ENCODE data around the gene PALM2AKAP2. TPM values are rescaled to one million over a fixed set of nuclear protein-coding genes. Genes with fewer than 3 reads are reported as not detected.

PALM2AKAP2 gene
- total and polyA plus RNA-seq, 2 donors (not counting 3 experiments of a cell fraction or from before 2014, with no cell fraction given), result 0.01 TPM; not detected in 1

- Histone ChIP-seq H3K9ac (replicated peaks; ENCODE audit: extremely low read depth, insufficient read depth, low read length) (no peak overlapping the region), H4K20me1 (replicated peaks; ENCODE audit: control insufficient read depth, extremely low read depth, insufficient read depth, low read length) (no peaks in the 10 kb centered on the region), H3K4me2 (ENCODE audit: insufficient read depth, low read length) (no peak overlapping the region), H3K27me3 (ENCODE audit: control insufficient read depth in 2 of 2, insufficient read depth in 2 of 2, low read length in 2 of 2) (peaks cover 2 to 7% of the 10 kb centered on the region in 2 experiments), H3K9me1 (replicated peaks; ENCODE audit: control insufficient read depth, extremely low read depth, insufficient read depth, low read length) (no peaks in the 10 kb centered on the region), H2AFZ (ENCODE audit: low read depth, low read length) (no peak overlapping the region), H3K4me3 (replicated peaks in 1 of 3; ENCODE audit: insufficient read depth in 1 of 3, low read depth in 1 of 3, low read length in 3 of 3) (no peak overlapping the region), H3K9me3 (replicated peaks; ENCODE audit: control insufficient read depth, insufficient read depth, low read length) (no peaks in the 10 kb centered on the region), H3K79me2 (ENCODE audit: control insufficient read depth, insufficient read depth, low read length) (no peaks in the 10 kb centered on the region), H3K27ac (ENCODE audit: insufficient read depth, low read depth, low read length) (no peak overlapping the region), H3K36me3 (ENCODE audit: control insufficient read depth in 2 of 2, extremely low read depth in 1 of 2, insufficient read depth in 2 of 2, low read length in 2 of 2) (no peaks in the 10 kb centered on the region), H3K4me1 (ENCODE audit: control insufficient read depth, extremely low read depth, insufficient read depth, low read length) (no peaks in the 10 kb centered on the region)
- ChIA-PET POLR2A (no interaction called here), CTCF (no interaction called here)
- FAIRE-seq (no peak), DNase-seq (ENCODE audit: low read depth, low spot score) (no peak)
- dilution Hi-C loops (cut with MboI; ENCODE audit: extremely low pct_ligation_motif_present, low sequenced_read_pairs) (no loop called here), intact Hi-C loops (cut with micrococcal nuclease) (no loop called here)
- TF ChIP-seq MAX (IDR thresholded peaks at IDR 0.05; ENCODE audit: insufficient read depth, insufficient read length) (no peak), POLR2A (IDR thresholded peaks at IDR 0.05; ENCODE audit: low read depth, low read length) (no peak), POLR2AphosphoS5 (IDR thresholded peaks at IDR 0.05; ENCODE audit: insufficient read depth, low read depth, low read length) (no peak), FOS (IDR thresholded peaks at IDR 0.05; ENCODE audit: borderline replicate concordance, insufficient read depth, low read length) (no peak), GATA2 (IDR thresholded peaks at IDR 0.05; ENCODE audit: insufficient read depth, insufficient read length, low read depth, low read length) (no peak), EZH2 (IDR thresholded peaks at IDR 0.05; ENCODE audit: borderline replicate concordance, low read depth, low read length, severe bottlenecking) (no peak), JUN (IDR thresholded peaks at IDR 0.05; ENCODE audit: borderline replicate concordance, insufficient read depth, insufficient read length, low read depth) (no peak), CTCF (IDR thresholded peaks at IDR 0.05; ENCODE audit: extremely low read depth in 1 of 2, insufficient read depth in 1 of 2, low read depth in 1 of 2, low read length in 2 of 2) (no peak), MYC (IDR thresholded peaks at IDR 0.05; ENCODE audit: low read depth, low read length) (no peak)
- no TSS peak for BruUV-seq (replicated peaks)
Measured at GRCh38 chr9:109796078-109796477, 16.1 kb downstream of the PALM2AKAP2 start.
